OCI-LY1 (cell line): ENCODE data around the gene ZSWIM8.

ENCODE experiments used
- H2AFZ ChIP-seq: fragments of 200-600 bp; sonication (generic), shearing (Covaris generic); 2 replicates; pipeline ENCODE4 v1.6.0; 2014; ENCODE audit warnings: antibody characterized with exemption, mild to moderate bottlenecking, low read length
- H3F3A ChIP-seq: fragments of 200-600 bp; sonication (generic), shearing (Covaris generic); 2 replicates; pipeline ENCODE4 v1.6.0; 2014; ENCODE audit warnings: mild to moderate bottlenecking, antibody characterized with exemption, low read length, moderate library complexity; ENCODE audit not compliant: insufficient read depth
- H3K27ac ChIP-seq: fragments of 200-600 bp; sonication (generic); 2 replicates; pipeline ENCODE4 v1.5.1; 2014; ENCODE audit warnings: low read length, mixed run types, mild to moderate bottlenecking, low read depth; ENCODE audit not compliant: poor library complexity, severe bottlenecking
- H3K27me3 ChIP-seq: fragments of 200-600 bp; sonication (generic); 2 replicates; pipeline ENCODE4 v1.6.0; 2014; ENCODE audit warnings: antibody characterized with exemption, mild to moderate bottlenecking, low read length, moderate library complexity; ENCODE audit not compliant: insufficient read depth
- H3K36me3 ChIP-seq: fragments of 200-600 bp; sonication (generic); 2 replicates; pipeline ENCODE4 v1.6.1; 2014; ENCODE audit warnings: mild to moderate bottlenecking, antibody characterized with exemption, low read length, moderate library complexity, mixed read lengths; ENCODE audit not compliant: insufficient read depth
- H3K4me1 ChIP-seq: fragments of 200-600 bp; sonication (generic); 2 replicates; pipeline ENCODE4 v1.5.1; 2014; ENCODE audit warnings: mild to moderate bottlenecking, low read length, moderate library complexity; ENCODE audit not compliant: insufficient read depth, severe bottlenecking
- H3K4me2 ChIP-seq: fragments of 200-600 bp; sonication (generic), shearing (Covaris generic); 2 replicates; pipeline ENCODE4 v1.6.1; 2014; ENCODE audit warnings: low read length
- H3K4me3 ChIP-seq: fragments of 200-600 bp; sonication (generic); 2 replicates; pipeline ENCODE4 v1.5.1; 2014; ENCODE audit warnings: low read length, low read depth, mild to moderate bottlenecking, mixed read lengths; ENCODE audit not compliant: poor library complexity, severe bottlenecking
- H3K79me2 ChIP-seq: fragments of 200-600 bp; shearing (Covaris generic); 2 replicates; pipeline ENCODE4 v1.6.1; 2016; ENCODE audit warnings: mixed run types, low read length, mixed read lengths; ENCODE audit not compliant: insufficient read depth
- H3K9ac ChIP-seq: fragments of 200-600 bp; sonication (generic), shearing (Covaris generic); 2 replicates; pipeline ENCODE4 v1.6.1; 2014; ENCODE audit warnings: mild to moderate bottlenecking, low read length, mixed read lengths
- H3K9me2 ChIP-seq: fragments of 200-600 bp; sonication (generic), shearing (Covaris generic); 2 replicates; pipeline ENCODE4 v1.6.1; 2014; ENCODE audit warnings: low read depth, mild to moderate bottlenecking, low read length, mixed read lengths
- H3K9me3 ChIP-seq: fragments of 200-600 bp; shearing (Covaris generic); 2 replicates; pipeline ENCODE4 v1.6.1; 2014; ENCODE audit warnings: low read length, mixed read lengths
- H4K20me1 ChIP-seq: fragments of 200-600 bp; sonication (generic), shearing (Covaris generic); 2 replicates; pipeline ENCODE4 v1.6.0; 2016; ENCODE audit warnings: mild to moderate bottlenecking, low read length; ENCODE audit not compliant: insufficient read depth
- EZH2 ChIP-seq: fragments of 200-600 bp; sonication (generic), shearing (Covaris generic); IDR thresholded peaks from 2 replicates; pipeline ENCODE4 v1.8.0; 2017; ENCODE audit warnings: borderline replicate concordance, mixed run types, mild to moderate bottlenecking, antibody characterized with exemption, low read length, moderate library complexity, mixed read lengths
- TF ChIP-seq, protein P1 (sequence below): fragments of 200-600 bp; sonication (generic), shearing (Covaris generic); IDR thresholded peaks from 2 replicates; pipeline ENCODE4 v1.5.1; 2017; ENCODE audit warnings: mild to moderate bottlenecking, antibody characterized with exemption, low read length, moderate library complexity, mixed read lengths

Gene ZSWIM8

DNA sequence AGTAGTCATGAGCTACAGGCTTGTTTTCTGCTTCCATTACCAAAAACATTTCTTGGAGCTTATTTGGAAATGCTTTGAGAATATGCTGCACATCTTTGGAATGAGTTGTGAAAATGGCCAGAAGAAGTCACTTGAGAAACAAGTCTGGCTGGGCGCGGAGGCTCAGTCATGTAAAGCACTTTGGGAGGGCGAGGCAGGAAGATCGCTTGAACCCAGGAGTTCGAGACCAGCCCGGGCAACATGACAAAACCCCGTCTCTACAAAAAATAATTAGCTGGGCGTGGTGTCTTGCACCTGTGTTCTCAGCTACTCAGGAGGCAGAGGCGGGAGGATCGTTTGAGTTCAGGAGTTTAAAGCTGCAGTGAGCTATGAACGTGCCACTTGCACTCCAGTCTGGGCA is 4.4 kb upstream of the ZSWIM8 start:
- H3K79me2 ChIP-seq, result peaks cover 31% of the 10 kb centered on the region
- H3K27ac ChIP-seq, result peak overlapping the region; percentile 74
- H3F3A ChIP-seq, result 0 out of 2 replicates have a peak, but pooled peaks cover 4% of the 10 kb centered on the region
- H3K9ac ChIP-seq, result peak overlapping the region; percentile 79
- no peaks in the 10 kb centered on the region for H3K9me2 ChIP-seq
- H3K9me3 ChIP-seq, result no peaks in the 10 kb centered on the region
- H3K4me2 ChIP-seq, result peak overlapping the region; percentile 98
- H4K20me1 ChIP-seq, result no peaks in the 10 kb centered on the region
- H3K4me3 ChIP-seq, result peak overlapping the region; percentile 82
- no peak for TF ChIP-seq EZH2
- TF ChIP-seq, protein P1, sequence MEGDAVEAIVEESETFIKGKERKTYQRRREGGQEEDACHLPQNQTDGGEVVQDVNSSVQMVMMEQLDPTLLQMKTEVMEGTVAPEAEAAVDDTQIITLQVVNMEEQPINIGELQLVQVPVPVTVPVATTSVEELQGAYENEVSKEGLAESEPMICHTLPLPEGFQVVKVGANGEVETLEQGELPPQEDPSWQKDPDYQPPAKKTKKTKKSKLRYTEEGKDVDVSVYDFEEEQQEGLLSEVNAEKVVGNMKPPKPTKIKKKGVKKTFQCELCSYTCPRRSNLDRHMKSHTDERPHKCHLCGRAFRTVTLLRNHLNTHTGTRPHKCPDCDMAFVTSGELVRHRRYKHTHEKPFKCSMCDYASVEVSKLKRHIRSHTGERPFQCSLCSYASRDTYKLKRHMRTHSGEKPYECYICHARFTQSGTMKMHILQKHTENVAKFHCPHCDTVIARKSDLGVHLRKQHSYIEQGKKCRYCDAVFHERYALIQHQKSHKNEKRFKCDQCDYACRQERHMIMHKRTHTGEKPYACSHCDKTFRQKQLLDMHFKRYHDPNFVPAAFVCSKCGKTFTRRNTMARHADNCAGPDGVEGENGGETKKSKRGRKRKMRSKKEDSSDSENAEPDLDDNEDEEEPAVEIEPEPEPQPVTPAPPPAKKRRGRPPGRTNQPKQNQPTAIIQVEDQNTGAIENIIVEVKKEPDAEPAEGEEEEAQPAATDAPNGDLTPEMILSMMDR, result no peak
- peaks cover 44% of the 10 kb centered on the region for H3K4me1 ChIP-seq
- H3K36me3 ChIP-seq, result peaks cover 30% of the 10 kb centered on the region; the same call in 1 of the 2 replicates
- no peaks in the 10 kb centered on the region for H3K27me3 ChIP-seq
- H2AFZ ChIP-seq, result no peak overlapping the region

DNA sequence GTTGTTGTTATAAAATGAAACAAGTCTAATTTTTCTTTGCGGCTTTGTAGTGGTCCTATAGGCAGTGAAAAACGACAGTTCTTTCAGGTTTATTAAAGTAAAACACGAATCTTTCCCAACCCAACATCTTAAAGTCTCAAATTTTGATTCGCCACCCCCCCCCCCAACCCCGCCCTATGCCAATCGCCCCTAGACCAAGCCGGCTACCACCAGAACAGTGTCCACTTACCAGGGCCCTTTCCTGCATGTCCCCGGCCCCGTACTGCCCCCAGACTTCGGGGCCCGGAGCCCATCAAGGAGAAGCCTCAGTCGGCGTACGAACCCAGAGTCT is 3.9 kb upstream of the ZSWIM8 start:
- H3K9ac ChIP-seq, result peak overlapping the region; percentile 79
- H3K36me3 ChIP-seq, result peaks cover 30% of the 10 kb centered on the region; the same call in 1 of the 2 replicates
- H3K9me2 ChIP-seq, result no peaks in the 10 kb centered on the region
- H2AFZ ChIP-seq, result no peak overlapping the region
- no peak for TF ChIP-seq EZH2
- TF ChIP-seq, protein P1, result no peak
- peaks cover 34% of the 10 kb centered on the region for H3K79me2 ChIP-seq
- 0 out of 2 replicates have a peak, but pooled peaks cover 4% of the 10 kb centered on the region for H3F3A ChIP-seq
- peak overlapping the region; percentile 98 for H3K4me2 ChIP-seq
- H3K27ac ChIP-seq, result peak overlapping the region; percentile 74
- H3K4me3 ChIP-seq, result peak overlapping the region; percentile 82
- H4K20me1 ChIP-seq, result no peaks in the 10 kb centered on the region
- H3K27me3 ChIP-seq, result no peaks in the 10 kb centered on the region
- peaks cover 50% of the 10 kb centered on the region for H3K4me1 ChIP-seq
- H3K9me3 ChIP-seq, result no peaks in the 10 kb centered on the region

DNA sequence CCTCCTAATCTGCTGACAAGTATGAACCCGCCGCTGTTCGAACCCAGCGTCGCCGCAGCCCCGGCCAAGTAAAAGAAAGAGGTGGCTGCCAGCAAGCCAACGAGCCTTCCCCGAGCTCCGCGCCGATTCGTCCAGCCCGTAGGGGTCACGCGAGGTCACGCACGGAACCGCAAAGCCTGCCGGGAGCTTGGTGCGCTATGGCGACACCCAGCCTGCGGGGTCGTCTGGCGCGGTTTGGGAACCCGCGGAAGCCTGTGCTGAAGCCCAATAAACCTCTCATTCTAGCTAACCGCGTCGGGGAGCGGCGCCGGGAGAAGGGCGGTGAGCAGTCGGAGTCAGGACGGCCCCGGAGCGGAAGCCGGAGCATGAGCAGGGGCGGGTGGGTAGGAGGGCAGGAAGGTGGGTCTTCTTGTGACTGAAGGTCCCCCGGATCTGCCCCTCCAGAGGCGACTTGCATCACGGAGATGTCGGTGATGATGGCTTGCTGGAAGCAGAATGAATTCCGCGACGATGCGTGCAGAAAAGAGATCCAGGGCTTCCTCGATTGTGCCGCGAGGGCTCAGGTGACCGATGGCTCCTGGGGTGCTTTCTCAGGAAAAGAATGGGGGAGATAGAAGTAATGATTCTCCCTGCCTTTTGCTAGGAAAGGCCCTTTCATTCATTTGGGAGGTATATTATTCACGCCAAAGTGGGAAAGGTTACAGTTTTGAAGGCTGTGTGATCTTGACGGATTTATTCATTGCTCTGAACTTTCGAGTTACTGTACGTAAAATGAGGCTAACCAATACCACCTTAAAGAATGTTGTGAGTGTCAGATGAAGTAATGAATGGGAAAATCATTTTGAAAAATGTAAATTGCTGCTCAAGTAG is 3.3 kb upstream of the ZSWIM8 start, which contains the start of gene CHCHD1:
Gene CHCHD1 (plus strand): TSS at position 170 of the 870 bp plus-strand sequence. CDS start 28 bp downstream, at position 198.
- TF ChIP-seq, protein P1, result no peak
- no peak for TF ChIP-seq EZH2
- Histone ChIP-seq H3K9me2 (no peaks in the 10 kb centered on the region), H3K4me3 (peak within 1 kb of the TSS; percentile 82), H3K36me3 (peaks cover 25% of the 10 kb centered on the region; the same call in 1 of the 2 replicates), H3K27ac (peak within 1 kb of the TSS; percentile 74), H3K9me3 (no peaks in the 10 kb centered on the region), H2AFZ (no peak within 1 kb of the TSS), H4K20me1 (no peaks in the 10 kb centered on the region), H3K4me1 (peaks cover 54% of the 10 kb centered on the region), H3K79me2 (peaks cover 33% of the 10 kb centered on the region), H3K27me3 (no peaks in the 10 kb centered on the region), H3K9ac (peak within 1 kb of the TSS; percentile 79), H3F3A (0 out of 2 replicates have a peak, but pooled peaks cover 4% of the 10 kb centered on the region), H3K4me2 (peak within 1 kb of the TSS; percentile 98)
